GM12878 (cell line): Measurements from ENCODE around the gene PPP1R18. TPM values are rescaled to one million over a fixed set of nuclear protein-coding genes. Genes with fewer than 3 reads are reported as not detected.

Source experiments
- ATF7 ChIP-seq: fragments of 450-650 bp; IDR thresholded peaks from 2 replicates; pipeline ENCODE4 v1.6.1; 2016; ENCODE audit warnings: low read depth, mild to moderate bottlenecking
- CBX3 ChIP-seq: fragments of 200-600 bp; sonication (generic); IDR thresholded peaks from 2 replicates; pipeline ENCODE4 v1.6.1; 2016; ENCODE audit warnings: low read depth, borderline replicate concordance
- EP300 ChIP-seq, 2 experiments: fragments of 150-350 bp in 1 of 2; IDR thresholded peaks; 2 replicates each; pipeline ENCODE4 v1.6.1; 2011 to 2012; ENCODE audit warnings: low read depth in 2 of 2, low read length in 2 of 2, borderline replicate concordance in 1 of 2, improper control_type of control experiment in 1 of 2, inconsistent platforms in 1 of 2; ENCODE audit not compliant: control insufficient read depth in 1 of 2
- NBN ChIP-seq: fragments of 450-650 bp; IDR thresholded peaks from 2 replicates; pipeline ENCODE4 v1.6.1; 2016
- RB1 ChIP-seq: fragments of 450-650 bp; formaldehyde crosslinking; IDR thresholded peaks from 2 replicates; pipeline ENCODE4 v1.6.1; 2017; ENCODE audit warnings: mild to moderate bottlenecking, borderline replicate concordance
- SREBF2 ChIP-seq: IDR thresholded peaks from 2 replicates; pipeline ENCODE4 v1.6.1; 2012; ENCODE audit warnings: mild to moderate bottlenecking, low read length
- polyA plus RNA-seq, 11 experiments: library from polyadenylated mRNA; depleted of rRNA in 4 of 11; unstranded in 6 of 11; stranded (reverse) in 5 of 11; fragments of >200 nt; fragmentation: Nextera tagmentation in 4 of 11; fragmentation: Illumina TruSeq in 1 of 11; extraction: Ambion mirVana in 4 of 11; extraction: Trizol in 1 of 11; gene quantifications; 1 replicate in 1 of 11; 2 replicates in 10 of 11; pipeline versions ENCODE4 v1.2.1 to v1.2.3, GENCODE V29; 2011 to 2016; ENCODE audit warnings: inconsistent platforms in 2 of 11, missing spikeins in 2 of 11, low read depth in 1 of 11
- total RNA-seq, 4 experiments: library from RNA; depleted of rRNA in 3 of 4; stranded (reverse); fragments of >200 nt in 3 of 4; fragmentation: Illumina TruSeq in 1 of 4; extraction: Trizol in 1 of 4; gene quantifications; 2 replicates each; pipeline versions ENCODE4 v1.2.1 to v1.2.3, GENCODE V29; 2013 to 2021
- TF ChIP-seq, protein P1 (sequence below): fragments of 450-650 bp; IDR thresholded peaks from 2 replicates; pipeline ENCODE4 v1.6.1; 2017; ENCODE audit warnings: mild to moderate bottlenecking, moderate library complexity
- TF ChIP-seq, protein P2 (sequence below): fragments of 450-650 bp; IDR thresholded peaks from 2 replicates; pipeline ENCODE4 v1.6.1; 2018; ENCODE audit warnings: mild to moderate bottlenecking, low read depth, moderate library complexity; ENCODE audit not compliant: partially characterized antibody
- TF ChIP-seq, protein P3 (sequence below): fragments of 450-650 bp; formaldehyde crosslinking; IDR thresholded peaks from 2 replicates; pipeline ENCODE4 v1.4.0; 2020; ENCODE audit warnings: mild to moderate bottlenecking, moderate library complexity
- TF ChIP-seq, protein P4 (sequence below): fragments of 450-650 bp; IDR thresholded peaks from 2 replicates; pipeline ENCODE4 v1.6.1; 2017; ENCODE audit warnings: mild to moderate bottlenecking, low read depth, inconsistent platforms; ENCODE audit not compliant: poor library complexity, severe bottlenecking
- TF ChIP-seq, protein P5 (sequence below): fragments of 450-650 bp; IDR thresholded peaks from 2 replicates; pipeline ENCODE4 v1.6.1; 2014; ENCODE audit warnings: mild to moderate bottlenecking

Gene PPP1R18
- total and polyA plus RNA-seq, 10 of the 15 experiments (the other 5 are each of a cell fraction or from before 2014, with no cell fraction given), result 21.0 to 119 (median 52.6) TPM

DNA sequence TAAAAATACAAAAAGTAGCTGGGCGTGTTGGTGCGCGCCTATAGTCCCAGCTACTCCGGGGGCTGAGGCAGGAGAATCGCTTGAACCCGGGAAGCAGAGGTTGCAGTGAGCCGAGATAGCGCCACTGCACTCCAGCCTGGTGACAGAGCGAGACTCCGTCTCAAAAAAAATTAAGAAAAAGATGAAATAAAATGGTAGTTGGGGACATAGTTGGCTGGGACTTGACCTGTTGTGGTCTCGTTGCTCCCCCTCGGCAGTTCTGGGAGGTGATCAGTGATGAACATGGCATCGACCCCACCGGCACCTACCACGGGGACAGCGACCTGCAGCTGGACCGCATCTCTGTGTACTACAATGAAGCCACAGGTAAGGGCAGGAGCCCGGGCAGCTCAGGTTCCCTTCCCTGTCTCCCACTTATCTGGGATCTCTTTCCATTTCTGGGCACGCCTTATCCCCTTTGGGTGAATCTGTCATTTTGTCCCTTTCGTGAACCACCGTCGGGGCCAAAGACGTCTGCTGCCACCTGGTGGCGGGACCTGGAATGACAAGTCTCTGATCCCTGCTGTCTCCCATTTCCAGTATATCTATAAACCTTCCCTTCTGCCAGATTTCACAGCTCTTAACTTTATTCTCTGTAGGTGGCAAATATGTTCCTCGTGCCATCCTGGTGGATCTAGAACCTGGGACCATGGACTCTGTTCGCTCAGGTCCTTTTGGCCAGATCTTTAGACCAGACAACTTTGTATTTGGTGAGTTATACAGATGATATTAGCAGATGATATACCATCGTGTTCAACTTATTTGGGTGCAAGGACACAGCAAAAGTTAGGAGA, 36.1 kb upstream of the PPP1R18 start (continued):
- TF ChIP-seq, protein P1, sequence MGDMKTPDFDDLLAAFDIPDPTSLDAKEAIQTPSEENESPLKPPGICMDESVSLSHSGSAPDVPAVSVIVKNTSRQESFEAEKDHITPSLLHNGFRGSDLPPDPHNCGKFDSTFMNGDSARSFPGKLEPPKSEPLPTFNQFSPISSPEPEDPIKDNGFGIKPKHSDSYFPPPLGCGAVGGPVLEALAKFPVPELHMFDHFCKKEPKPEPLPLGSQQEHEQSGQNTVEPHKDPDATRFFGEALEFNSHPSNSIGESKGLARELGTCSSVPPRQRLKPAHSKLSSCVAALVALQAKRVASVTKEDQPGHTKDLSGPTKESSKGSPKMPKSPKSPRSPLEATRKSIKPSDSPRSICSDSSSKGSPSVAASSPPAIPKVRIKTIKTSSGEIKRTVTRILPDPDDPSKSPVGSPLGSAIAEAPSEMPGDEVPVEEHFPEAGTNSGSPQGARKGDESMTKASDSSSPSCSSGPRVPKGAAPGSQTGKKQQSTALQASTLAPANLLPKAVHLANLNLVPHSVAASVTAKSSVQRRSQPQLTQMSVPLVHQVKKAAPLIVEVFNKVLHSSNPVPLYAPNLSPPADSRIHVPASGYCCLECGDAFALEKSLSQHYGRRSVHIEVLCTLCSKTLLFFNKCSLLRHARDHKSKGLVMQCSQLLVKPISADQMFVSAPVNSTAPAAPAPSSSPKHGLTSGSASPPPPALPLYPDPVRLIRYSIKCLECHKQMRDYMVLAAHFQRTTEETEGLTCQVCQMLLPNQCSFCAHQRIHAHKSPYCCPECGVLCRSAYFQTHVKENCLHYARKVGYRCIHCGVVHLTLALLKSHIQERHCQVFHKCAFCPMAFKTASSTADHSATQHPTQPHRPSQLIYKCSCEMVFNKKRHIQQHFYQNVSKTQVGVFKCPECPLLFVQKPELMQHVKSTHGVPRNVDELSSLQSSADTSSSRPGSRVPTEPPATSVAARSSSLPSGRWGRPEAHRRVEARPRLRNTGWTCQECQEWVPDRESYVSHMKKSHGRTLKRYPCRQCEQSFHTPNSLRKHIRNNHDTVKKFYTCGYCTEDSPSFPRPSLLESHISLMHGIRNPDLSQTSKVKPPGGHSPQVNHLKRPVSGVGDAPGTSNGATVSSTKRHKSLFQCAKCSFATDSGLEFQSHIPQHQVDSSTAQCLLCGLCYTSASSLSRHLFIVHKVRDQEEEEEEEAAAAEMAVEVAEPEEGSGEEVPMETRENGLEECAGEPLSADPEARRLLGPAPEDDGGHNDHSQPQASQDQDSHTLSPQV, result no peak
- TF ChIP-seq NBN (0 out of 2 replicates have a peak, but pooled peaks have one; percentile 21), CBX3 (no peak), SREBF2 (no peak), ATF7 (no peak), EP300 (IDR thresholded peaks at IDR 0.05; ENCODE audit: borderline replicate concordance in 1 of 2, control insufficient read depth in 1 of 2, low read depth in 2 of 2, low read length in 2 of 2) (no peak), RB1 (peak; percentile 86)
- TF ChIP-seq, protein P2, sequence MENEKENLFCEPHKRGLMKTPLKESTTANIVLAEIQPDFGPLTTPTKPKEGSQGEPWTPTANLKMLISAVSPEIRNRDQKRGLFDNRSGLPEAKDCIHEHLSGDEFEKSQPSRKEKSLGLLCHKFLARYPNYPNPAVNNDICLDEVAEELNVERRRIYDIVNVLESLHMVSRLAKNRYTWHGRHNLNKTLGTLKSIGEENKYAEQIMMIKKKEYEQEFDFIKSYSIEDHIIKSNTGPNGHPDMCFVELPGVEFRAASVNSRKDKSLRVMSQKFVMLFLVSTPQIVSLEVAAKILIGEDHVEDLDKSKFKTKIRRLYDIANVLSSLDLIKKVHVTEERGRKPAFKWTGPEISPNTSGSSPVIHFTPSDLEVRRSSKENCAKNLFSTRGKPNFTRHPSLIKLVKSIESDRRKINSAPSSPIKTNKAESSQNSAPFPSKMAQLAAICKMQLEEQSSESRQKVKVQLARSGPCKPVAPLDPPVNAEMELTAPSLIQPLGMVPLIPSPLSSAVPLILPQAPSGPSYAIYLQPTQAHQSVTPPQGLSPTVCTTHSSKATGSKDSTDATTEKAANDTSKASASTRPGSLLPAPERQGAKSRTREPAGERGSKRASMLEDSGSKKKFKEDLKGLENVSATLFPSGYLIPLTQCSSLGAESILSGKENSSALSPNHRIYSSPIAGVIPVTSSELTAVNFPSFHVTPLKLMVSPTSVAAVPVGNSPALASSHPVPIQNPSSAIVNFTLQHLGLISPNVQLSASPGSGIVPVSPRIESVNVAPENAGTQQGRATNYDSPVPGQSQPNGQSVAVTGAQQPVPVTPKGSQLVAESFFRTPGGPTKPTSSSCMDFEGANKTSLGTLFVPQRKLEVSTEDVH, result no peak
- TF ChIP-seq, protein P3, sequence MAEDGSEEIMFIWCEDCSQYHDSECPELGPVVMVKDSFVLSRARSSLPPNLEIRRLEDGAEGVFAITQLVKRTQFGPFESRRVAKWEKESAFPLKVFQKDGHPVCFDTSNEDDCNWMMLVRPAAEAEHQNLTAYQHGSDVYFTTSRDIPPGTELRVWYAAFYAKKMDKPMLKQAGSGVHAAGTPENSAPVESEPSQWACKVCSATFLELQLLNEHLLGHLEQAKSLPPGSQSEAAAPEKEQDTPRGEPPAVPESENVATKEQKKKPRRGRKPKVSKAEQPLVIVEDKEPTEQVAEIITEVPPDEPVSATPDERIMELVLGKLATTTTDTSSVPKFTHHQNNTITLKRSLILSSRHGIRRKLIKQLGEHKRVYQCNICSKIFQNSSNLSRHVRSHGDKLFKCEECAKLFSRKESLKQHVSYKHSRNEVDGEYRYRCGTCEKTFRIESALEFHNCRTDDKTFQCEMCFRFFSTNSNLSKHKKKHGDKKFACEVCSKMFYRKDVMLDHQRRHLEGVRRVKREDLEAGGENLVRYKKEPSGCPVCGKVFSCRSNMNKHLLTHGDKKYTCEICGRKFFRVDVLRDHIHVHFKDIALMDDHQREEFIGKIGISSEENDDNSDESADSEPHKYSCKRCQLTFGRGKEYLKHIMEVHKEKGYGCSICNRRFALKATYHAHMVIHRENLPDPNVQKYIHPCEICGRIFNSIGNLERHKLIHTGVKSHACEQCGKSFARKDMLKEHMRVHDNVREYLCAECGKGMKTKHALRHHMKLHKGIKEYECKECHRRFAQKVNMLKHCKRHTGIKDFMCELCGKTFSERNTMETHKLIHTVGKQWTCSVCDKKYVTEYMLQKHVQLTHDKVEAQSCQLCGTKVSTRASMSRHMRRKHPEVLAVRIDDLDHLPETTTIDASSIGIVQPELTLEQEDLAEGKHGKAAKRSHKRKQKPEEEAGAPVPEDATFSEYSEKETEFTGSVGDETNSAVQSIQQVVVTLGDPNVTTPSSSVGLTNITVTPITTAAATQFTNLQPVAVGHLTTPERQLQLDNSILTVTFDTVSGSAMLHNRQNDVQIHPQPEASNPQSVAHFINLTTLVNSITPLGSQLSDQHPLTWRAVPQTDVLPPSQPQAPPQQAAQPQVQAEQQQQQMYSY (CRISPR knock-in tag), result no peak
- TF ChIP-seq, protein P4, sequence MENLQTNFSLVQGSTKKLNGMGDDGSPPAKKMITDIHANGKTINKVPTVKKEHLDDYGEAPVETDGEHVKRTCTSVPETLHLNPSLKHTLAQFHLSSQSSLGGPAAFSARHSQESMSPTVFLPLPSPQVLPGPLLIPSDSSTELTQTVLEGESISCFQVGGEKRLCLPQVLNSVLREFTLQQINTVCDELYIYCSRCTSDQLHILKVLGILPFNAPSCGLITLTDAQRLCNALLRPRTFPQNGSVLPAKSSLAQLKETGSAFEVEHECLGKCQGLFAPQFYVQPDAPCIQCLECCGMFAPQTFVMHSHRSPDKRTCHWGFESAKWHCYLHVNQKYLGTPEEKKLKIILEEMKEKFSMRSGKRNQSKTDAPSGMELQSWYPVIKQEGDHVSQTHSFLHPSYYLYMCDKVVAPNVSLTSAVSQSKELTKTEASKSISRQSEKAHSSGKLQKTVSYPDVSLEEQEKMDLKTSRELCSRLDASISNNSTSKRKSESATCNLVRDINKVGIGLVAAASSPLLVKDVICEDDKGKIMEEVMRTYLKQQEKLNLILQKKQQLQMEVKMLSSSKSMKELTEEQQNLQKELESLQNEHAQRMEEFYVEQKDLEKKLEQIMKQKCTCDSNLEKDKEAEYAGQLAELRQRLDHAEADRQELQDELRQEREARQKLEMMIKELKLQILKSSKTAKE, result peak; percentile 47
- TF ChIP-seq, protein P5, sequence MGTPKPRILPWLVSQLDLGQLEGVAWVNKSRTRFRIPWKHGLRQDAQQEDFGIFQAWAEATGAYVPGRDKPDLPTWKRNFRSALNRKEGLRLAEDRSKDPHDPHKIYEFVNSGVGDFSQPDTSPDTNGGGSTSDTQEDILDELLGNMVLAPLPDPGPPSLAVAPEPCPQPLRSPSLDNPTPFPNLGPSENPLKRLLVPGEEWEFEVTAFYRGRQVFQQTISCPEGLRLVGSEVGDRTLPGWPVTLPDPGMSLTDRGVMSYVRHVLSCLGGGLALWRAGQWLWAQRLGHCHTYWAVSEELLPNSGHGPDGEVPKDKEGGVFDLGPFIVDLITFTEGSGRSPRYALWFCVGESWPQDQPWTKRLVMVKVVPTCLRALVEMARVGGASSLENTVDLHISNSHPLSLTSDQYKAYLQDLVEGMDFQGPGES, result no peak
